ENCODE data around the gene ATG7.

DNA sequence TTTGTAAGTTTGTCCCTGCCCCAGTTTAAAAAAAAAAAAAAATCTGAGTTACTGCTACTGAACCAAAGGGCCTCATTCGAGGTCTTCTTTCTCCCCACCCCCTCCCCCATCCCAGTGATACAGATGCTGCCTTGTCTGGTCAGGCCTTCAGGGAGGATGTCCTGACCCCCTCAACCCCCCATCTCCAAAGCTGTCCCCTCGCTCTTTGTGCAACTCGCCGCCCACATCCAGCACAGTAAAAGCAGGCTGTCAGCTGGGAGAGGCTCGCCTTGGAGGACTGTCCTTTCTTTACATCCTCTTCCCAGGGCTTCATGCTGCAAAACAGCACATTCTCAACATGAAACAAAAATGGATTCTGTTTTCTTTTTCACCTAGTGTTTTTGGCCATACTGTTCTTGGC, 238.2 kb downstream of the ATG7 start:
- TF ChIP-seq, protein P1, sequence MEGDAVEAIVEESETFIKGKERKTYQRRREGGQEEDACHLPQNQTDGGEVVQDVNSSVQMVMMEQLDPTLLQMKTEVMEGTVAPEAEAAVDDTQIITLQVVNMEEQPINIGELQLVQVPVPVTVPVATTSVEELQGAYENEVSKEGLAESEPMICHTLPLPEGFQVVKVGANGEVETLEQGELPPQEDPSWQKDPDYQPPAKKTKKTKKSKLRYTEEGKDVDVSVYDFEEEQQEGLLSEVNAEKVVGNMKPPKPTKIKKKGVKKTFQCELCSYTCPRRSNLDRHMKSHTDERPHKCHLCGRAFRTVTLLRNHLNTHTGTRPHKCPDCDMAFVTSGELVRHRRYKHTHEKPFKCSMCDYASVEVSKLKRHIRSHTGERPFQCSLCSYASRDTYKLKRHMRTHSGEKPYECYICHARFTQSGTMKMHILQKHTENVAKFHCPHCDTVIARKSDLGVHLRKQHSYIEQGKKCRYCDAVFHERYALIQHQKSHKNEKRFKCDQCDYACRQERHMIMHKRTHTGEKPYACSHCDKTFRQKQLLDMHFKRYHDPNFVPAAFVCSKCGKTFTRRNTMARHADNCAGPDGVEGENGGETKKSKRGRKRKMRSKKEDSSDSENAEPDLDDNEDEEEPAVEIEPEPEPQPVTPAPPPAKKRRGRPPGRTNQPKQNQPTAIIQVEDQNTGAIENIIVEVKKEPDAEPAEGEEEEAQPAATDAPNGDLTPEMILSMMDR (IDR thresholded peaks at IDR 0.05; ENCODE audit: insufficient read depth, low read length, poor library complexity, severe bottlenecking) = no peak
- no peak for TF ChIP-seq EZH2phosphoT487 (conservative IDR thresholded peaks at IDR 0.05; ENCODE audit: low read length)

Measured in SU-DHL-6 (cell line).